PC-3 (cell line): ENCODE measurements around the gene BCL7C.

Experiments
- CTCF ChIP-seq: fragments of 300-600 bp; sonication (generic); conservative IDR thresholded peaks from 2 replicates; pipeline ENCODE4 v1.5.1; 2017; ENCODE audit warnings: antibody characterized with exemption, low read depth, mild to moderate bottlenecking, low read length
- EZH2 ChIP-seq: fragments of 300-600 bp; sonication (generic); IDR thresholded peaks from one replicate; pipeline ENCODE4 v1.6.1; 2017; ENCODE audit warnings: antibody characterized with exemption, mild to moderate bottlenecking, low read length; ENCODE audit not compliant: unreplicated experiment
- EZH2phosphoT487 ChIP-seq: fragments of 300-600 bp; sonication (generic); IDR thresholded peaks from 2 replicates; pipeline ENCODE4 v1.6.1; 2018; ENCODE audit warnings: mild to moderate bottlenecking, antibody characterized with exemption, low read length, borderline replicate concordance

DNA sequence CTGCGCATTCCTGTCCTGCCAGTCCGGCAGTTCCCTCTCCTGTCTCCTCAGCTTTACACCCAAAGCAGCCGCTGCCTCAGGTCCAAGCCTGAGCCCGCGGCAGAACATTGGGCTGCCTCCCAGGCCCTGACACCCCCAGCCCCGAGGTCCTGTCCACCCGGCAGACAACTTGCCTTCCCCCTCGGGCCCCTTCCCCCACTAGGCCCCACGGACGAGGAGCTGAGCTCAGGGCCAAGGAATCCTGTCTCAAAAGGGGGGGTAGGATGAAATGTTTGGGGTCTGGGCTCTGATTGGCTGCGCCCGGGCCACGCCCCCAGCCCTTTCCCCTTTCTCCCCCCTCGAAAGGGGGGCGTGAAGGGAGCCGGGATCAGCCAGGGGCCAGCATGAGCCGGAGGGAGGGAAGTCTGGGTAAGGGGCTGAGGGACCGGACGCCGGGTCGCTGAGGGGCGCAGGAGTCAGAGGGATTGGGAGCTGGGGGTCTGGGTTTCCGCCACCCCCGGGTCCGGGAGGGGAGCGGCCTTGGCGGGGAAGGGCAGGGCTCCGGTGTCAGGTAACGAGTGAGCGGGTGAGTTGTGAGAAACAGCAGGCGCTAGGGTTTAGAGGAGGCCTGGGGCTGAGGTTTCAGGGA lies 2.5 kb upstream of the BCL7C start, which contains the start of gene CTF1:
- TF ChIP-seq CTCF, result no peak
- no peak for TF ChIP-seq EZH2
- TF ChIP-seq EZH2phosphoT487, result no peak
